Measurements from ENCODE around the gene PPP2R3B.
"Not testable (repeated sequence)": the region's sequence is repeated elsewhere in the genome, so short reads cannot be mapped to it uniquely, and the experiment has no call there.

The PPP2R3B gene

GRCh38 chrX:386768-387575, at the start of gene PPP2R3B:
Gene PPP2R3B (minus strand): TSS chrX:386907. CDS start chrX:386691, 216 bp downstream.
- DNase-seq, result peak; percentile 99

- no peak for DNase-seq
These were observed 48.9 kb upstream of the PPP2R3B start for GRCh38 chrX:435536-436122.

- no peak for DNase-seq
These were observed 48.2 kb upstream of the PPP2R3B start for GRCh38 chrX:434946-435345.

- no peak for DNase-seq
These were observed 47.1 kb upstream of the PPP2R3B start for GRCh38 chrX:433771-434170.

GRCh38 chrX:432666-433065, 46.0 kb upstream of the PPP2R3B start:
- DNase-seq, result not testable (repeated sequence)

GRCh38 chrX:431492-432111, 44.9 kb upstream of the PPP2R3B start:
- DNase-seq, result no peak

- DNase-seq, result no peak
These were observed 44.3 kb upstream of the PPP2R3B start for GRCh38 chrX:431056-431455.

- no peak for DNase-seq
These were observed 42.6 kb upstream of the PPP2R3B start for GRCh38 chrX:429266-429825.

- peak; percentile 16 for DNase-seq
These were observed 41.4 kb upstream of the PPP2R3B start for GRCh38 chrX:427812-428725.

GRCh38 chrX:426881-427280, 40.2 kb upstream of the PPP2R3B start:
- DNase-seq, result no peak

- no peak for DNase-seq
These were observed 38.3 kb upstream of the PPP2R3B start for GRCh38 chrX:425056-425455.

GRCh38 chrX:421646-422391, 35.1 kb upstream of the PPP2R3B start:
- DNase-seq, result no peak

GRCh38 chrX:420496-421223, 34.0 kb upstream of the PPP2R3B start:
- DNase-seq, result no peak

- no peak for DNase-seq
These were observed 32.4 kb upstream of the PPP2R3B start for GRCh38 chrX:418927-419729.

- DNase-seq, result not testable (repeated sequence)
These were observed 28.8 kb upstream of the PPP2R3B start for GRCh38 chrX:415498-415897.

- DNase-seq, result no peak
These were observed 26.9 kb upstream of the PPP2R3B start for GRCh38 chrX:413322-414201.

- DNase-seq, result no peak
These were observed 23.6 kb upstream of the PPP2R3B start for GRCh38 chrX:410296-410695.

- no peak for DNase-seq
These were observed 18.4 kb upstream of the PPP2R3B start for GRCh38 chrX:405149-405548.

- DNase-seq, result no peak
These were observed 17.9 kb upstream of the PPP2R3B start for GRCh38 chrX:404656-405055.
